Measurements from ENCODE around the gene GPBAR1.
"Not testable (repeated sequence)": the region's sequence is repeated elsewhere in the genome, so short reads cannot be mapped to it uniquely, and the experiment has no call there.

GPBAR1 gene

DNA sequence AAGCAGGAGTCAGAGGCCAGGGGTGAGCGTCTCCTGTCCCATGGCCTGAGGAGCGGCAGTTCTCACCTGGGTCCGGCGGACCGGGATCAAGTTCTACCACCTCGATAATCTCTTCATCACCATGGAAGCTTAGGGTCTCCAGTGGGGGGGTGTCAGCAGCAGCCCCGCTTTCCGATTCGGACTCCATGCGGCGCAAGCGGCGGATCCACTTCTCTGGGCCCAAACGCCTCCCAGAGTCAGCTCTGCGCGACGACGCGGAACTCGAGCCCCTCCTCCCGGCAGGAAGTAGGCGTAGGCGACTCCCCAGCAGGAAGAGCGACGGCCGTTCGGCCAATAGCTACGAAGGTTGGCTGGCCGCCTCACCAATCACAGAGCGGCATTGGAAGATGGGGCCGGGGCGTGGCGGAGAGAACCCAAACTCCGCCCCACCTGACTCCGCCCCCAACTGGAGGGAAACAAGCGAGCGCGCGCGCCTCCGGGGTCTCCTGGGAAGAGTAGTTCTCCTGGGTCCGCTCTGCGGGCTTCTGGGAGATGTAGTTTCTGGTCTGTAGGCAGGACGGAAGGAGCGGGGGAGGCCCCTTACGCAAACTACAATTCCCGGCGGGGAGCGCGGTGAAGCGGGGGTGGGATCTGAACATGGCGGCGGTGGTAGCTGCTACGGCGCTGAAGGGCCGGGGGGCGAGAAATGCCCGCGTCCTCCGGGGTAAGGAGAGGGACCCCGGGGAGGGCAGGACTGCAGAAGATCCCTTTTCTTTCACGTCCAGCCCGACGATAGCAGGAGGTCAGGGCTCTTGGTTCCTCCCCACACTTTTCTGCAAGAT is 9.3 kb downstream of the GPBAR1 start, which contains the start of the genes AAMP and PNKD:
Gene AAMP, minus strand, starts transcription at position 238 of the 821 bp plus-strand sequence. Its CDS starts 51 bp downstream, at position 187.
Gene PNKD, plus strand, starts transcription at position 620 of the 821 bp plus-strand sequence. Its CDS starts 17 bp downstream, at position 637.
- DNase-seq, result peak; percentile 100

DNA sequence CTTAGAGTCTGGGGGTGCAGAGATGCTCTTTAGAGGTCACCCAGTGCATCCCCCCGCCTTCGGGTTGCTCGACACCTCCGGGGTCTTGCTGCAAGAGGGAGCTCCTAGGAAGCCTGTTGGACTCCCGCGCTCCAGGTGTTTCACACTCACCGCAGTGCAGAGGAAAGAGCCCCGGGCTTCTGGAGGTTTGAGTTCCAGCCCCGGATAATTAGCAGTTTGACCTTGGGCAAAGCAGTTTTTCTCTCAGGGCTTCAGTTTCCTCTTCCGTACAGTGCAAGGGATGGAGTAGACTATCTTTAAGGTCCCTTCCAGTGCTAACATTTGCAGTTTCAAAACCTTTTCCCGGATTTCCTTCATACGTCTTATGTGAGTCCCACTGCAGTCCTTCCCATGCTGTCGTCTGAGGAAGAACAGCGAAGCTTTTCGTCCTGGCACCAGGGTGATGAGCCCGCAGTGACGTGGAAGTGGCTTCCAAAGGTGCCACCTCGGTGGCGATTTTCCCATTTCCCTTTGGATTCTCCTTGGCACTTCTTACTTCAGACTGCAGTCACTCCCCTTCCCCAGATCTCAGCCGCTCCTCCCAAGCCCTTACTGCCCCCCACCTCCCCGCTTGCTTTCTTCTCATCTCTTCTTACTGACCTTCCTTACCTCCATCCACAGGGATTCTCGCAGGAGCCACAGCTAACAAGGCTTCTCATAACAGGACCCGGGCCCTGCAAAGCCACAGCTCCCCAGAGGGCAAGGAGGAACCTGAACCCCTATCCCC is 10.1 kb downstream of the GPBAR1 start:
- peak; percentile 25 for DNase-seq

DNA sequence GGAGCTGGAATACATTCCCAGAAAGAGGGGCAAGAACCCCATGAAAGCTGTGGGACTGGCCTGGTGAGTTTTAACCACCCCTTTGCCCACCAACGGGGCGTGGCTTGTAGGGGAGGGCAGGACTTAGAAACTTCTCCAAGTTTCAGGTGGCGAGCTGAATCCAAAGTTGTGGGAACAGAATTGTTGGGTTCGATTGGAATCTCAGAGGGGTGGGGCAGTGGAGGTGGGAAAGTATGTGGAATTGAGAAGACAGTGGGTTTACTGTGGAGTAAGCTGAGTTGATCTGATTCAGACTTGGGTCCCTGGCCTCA is 10.6 kb downstream of the GPBAR1 start:
- no peak for DNase-seq

DNA sequence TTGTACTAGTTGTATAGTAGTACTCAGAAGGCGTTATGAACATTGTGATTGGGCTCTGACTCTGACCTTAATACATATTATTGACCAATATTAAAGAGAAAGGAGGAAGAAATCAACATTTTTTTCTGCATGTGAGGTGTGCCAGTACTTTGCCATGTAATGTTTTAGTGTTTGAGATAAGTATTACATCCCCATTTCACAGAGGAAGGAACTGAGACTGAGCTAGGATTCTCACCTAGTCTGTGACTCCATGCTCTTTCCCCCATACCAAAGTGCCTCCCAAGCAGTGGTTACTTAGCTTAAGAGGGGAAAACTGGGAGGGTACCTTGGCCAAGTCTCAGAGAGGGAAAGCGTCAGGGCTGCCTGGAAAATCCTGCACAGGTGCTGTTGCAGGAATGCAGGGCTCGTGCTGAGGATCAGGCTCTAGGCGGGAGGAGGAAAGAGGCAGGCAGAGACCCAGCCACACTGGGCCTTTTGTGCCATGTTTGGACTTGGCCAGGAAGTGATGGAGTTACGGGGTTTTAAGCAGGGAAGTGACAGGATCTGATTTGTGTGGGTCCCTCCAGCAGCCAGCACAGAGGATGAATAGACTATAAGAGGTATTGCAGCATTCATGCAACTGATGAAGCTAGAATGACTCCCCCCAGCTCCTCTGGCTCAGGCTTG is 11.2 kb downstream of the GPBAR1 start:
- DNase-seq, result no peak

DNA sequence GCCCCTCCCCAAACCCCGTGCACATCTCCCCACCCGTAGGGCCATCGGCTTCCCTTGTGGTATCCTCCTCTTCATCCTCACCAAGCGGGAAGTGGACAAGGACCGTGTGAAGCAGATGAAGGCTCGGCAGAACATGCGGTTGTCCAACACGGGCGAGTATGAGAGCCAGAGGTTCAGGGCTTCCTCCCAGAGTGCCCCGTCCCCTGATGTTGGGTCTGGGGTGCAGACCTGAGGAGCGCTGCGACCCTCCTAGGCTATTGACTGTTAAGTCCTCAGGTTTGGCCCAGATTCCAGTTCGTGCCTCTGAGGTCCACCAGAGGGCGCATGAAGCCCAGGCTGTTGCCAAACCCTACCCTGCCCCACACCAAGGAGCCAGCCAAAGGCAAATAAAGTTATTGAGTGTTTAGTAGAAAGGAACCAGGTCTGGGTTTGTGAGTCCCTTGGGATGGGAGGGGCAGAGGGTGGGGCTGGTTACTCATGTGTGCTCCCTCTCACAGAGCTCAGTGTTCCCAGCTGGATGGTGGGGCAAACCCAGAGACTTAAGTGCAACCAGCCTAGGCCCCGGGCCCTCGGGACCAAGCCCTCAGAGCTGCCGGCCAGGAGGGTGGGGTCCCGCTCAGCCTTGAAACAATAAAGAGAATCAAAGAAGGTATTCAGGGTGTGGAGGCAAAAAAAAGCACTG is 11.9 kb downstream of the GPBAR1 start:
- DNase-seq, result peak; percentile 73

DNA sequence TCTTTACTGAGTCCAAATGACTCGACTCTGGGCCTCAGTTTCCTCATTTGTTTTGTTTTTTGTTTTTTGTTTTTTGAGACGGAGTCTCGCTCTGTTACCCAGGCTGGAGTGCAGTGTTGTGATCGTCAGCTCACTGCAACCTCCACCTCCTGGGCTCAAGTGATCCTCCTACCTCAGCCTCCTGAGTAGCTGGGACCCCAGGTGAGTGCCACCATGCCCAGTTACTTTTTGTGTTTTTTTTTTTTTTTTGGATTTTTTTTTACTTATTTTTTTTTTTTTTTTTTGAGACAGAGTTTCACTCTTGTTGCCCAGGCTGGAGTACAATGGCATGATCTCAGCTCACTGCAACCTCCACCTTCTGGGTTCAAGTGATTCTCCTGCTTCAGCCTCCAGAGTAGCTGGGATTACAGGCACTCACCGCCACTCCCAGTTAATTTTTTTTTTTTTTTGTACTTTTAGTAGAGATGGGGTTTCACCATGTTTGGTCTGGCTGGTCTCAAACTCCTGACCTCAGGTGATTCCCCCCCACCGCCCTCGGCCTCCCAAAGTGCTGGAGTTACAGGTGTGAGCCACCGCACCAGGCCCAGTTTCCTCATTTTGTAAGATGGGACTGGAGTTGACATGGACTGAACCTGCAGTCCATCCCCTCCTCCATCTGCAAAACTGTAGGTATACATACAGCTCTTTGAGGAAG is 12.5 kb downstream of the GPBAR1 start:
- DNase-seq, result not testable (repeated sequence)

DNA sequence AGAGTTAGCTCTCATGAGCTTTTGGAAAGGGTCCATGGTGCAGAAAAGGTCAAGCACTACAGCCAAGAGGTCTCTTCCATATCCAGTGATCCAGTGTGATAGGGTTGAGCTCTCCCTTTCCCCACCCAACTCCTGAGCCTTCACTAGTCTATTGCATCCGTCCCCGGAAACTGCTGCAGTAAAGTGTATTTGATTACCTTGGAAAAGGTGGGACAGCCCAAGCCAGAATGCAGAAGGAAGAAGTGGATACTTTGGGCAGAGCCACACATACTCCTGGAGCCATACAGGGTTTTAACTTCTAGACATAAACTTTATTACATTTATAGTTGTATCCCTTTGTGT is 13.1 kb downstream of the GPBAR1 start:
- no peak for DNase-seq

DNA sequence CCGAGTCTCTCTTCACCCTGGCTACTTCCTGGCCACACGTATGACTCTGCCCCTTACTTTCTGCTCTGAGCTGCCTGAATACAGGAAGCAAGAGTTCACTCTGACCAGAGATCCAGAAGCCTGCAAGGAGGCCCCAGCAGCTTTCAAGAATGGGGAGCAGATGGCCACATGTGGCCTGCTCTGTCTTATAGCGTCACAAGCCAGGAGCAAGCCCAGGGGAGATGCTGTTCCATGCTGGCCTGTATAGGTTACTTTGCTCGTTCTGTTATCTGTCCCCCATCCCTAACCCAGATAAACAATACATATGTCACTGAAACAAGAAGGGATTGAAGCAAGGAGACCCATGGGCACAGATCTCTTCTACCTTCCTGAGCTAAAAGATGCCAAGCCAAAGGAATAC is 13.8 kb downstream of the GPBAR1 start:
- no peak for DNase-seq

DNA sequence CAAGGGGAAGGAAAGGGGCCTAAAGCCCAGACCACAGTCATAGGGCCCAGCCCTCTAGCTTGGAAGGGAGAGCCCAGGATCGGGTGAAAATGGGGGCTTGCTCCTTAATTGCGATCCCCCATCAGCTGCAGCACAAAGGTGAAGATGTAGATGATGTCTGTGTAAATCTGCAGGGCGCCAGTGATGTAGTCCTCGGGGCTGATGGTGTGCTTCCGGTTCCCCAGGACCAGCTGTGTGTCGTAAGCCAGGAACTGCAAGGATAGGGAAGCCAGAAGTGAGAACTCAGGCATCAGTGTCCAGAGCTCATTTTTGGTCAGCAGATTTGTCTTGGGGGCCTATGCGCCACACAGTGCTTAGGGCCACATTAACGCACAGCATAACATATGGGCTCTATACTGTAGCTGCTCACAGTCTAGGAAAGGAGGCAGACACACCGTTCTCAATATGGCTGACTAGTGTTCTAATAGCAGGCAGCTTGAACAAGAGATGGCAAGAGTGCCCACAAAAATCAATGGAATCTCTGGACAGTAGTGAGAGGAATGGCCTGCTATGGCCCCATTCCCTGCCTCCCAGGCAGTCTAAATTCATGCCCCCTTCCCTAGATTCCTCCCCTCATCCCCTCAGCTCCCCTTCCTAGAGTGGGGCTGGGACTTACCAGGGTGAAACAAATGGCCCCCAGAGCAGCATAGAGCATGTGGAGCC is 14.7 kb downstream of the GPBAR1 start:
- DNase-seq, result peak; percentile 59

DNA sequence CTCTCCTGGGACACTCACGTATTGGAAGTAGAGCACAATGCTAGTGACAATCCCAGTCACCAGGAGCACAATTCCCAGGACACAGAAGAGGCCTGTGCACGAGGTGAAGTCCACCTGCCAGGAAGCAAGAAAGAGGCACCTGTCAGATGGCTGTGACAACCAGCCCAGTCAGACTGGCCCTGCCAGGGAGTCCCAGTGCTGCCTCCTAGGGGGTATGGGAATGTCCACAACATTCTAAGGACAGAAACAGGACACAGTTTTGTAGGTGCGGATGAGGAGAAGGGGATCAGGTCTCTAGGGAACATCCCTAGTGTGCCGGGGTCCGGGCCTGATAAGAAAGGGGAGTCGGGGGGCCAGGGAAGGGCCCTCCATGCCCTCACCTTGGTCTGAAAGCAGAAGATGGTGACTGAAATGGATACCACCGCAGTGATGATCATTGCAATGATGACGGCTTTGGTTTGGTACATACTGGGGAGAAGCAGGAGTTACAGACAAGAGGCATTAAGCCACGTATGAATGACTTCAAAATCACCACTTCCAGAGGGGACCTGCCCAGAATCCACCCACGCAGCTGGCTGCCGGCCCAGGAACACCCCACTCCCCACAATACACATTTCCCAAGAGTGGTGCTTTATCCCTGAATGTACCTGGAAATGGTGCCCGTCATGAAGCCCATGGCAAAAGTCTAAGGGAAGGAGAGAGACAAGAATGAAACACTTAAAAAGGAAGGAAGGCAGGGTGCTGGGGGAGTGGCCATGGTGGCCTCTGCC is 16.4 kb downstream of the GPBAR1 start:
- DNase-seq, result no peak

DNA sequence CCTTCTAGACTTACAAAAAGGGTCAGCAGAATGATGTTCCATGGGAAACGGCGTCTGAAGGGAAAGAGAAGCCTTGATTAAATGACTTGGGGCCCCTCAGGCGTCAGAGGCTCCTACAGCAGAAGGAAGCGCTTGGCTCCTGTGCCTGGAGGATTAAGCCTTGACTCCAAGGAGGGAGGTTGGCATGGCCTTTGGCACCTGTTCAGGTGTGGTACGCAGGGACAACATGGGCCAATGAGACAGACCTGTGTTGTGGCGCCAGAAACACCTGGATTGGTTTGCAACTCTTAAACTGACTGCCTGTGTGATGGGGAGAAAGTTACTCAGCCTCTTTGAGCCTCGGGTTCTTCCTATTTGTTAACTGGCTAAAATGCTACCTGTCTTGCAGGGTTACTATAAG is 17.1 kb downstream of the GPBAR1 start:
- no peak for DNase-seq

DNA sequence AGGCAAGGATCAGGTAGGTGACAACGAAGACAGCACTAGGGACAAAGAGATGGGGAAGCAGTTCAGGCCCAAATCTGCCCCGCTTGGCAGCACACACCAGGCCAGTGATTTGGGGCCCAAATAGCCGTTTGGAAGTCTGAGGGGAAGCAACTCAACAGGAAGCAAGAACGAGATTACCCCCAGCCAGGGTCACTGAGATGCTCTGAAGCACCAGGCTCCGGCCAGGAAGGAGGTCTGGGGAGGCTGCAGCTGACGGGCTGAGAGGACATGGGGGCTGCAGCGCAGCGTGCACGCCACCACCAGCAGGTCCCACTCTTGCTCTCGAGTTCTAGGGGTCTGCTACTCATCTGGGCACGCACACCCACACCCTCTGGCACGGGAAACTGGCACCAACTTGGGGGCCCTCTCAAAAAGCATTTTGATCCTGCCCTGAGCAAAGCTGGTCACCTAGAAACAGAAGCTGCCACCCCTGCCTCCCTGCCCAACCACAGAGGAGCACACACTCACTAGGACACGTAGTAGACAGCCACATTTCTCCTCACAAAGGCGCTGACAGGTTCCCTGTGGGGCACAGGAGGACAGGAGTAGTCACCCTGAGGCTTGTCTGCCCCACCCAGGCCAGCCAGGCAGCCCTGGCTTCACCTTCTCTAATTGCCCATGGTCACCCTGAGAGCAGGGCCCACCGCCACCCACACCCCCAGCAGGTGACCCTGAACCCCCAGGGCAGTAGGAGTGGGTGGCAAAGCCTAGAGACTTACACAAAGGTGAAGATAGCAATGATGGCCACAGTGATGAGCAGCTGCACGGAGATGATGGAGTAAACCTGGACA is 17.9 kb downstream of the GPBAR1 start:
- no peak for DNase-seq

DNA sequence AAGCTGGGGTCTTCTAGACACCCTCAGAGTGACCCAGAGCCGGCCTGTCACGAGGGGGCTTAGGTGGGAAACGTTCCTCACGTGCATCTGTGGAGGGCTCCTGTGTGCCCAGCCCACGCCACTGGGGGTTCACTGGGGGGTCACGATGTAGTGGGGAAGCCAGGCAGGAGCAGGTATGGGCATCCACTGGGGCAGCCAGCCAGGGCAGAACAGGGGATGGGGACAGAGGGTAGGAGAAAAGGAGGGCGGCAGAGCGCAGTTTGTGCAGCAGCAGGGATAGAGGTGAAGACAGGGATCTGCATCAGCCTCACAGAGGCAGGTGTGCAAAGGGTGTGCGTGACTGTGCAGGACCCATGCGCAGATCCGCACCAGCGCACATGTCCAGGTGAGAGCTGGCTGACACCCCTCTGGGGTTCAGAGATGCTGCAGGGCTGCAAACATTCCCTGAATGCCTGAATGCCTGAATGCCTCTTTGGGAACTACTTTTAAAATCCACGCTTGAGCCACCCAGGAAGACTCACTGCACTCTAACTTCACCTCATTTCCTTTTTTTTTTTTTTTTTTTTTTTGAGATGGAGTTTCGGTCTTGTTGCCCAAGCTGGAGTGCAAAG is 19.6 kb downstream of the GPBAR1 start:
- no peak for DNase-seq

DNA sequence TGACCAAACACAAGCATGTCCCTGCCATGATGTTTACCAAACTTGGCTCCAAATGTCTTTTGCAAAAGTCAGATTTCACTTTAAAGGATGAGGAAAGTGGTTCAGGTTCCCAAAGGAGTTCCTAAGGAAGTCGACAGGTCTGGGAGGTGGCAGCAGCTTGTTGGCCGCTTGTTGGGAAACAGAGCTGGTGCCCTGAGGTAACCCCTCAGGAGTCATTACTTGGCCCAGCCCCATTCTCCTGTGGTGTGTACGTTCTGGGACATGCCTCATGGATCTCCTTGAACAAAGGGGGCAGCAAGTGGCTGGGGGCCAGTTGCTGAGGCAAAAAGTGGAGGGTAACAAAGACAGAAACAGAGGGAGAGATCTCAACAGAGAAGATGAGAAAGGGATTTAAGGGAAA is 20.6 kb downstream of the GPBAR1 start:
- DNase-seq, result no peak

DNA sequence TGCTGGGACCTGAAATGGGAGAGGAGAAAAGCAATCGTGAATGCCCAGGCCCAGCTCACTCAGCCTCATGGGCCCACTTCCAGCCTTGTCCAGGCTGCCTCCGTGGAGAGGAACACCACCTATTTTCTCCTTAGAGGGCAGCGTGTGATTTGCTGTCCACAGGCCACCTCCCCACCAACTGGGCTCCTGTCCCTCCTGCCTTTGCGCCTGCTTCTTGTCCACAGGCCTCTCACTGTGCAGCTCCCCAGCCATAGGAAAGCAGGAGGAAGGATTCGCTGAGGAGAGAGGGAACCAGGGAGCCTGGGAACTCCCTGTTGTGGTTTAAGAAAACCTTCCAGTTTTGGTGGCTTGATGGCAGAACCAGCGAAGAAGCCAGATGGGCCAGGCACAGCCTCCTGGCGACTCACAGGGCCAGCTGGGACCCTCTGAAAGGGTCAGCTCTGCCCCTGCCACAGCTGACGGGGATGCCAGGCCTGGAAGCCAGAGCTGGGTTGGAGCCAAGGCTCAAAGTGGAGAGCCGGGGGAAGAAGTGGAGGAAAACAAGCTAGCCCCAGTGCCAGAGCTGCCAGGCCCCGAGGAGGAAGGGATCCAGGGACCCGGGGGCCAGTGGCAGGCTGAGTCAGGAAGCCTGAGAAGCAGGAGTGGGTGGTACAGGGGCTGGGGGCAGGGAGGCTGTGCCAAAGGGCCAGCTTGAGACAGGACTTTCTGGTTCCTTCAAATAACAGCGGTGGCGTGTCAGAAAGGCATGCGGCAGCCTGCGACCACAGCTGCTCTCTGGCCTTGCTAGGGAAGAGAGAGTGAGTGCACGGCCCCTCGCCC is 21.6 kb downstream of the GPBAR1 start:
- DNase-seq, result peak; percentile 34

DNA sequence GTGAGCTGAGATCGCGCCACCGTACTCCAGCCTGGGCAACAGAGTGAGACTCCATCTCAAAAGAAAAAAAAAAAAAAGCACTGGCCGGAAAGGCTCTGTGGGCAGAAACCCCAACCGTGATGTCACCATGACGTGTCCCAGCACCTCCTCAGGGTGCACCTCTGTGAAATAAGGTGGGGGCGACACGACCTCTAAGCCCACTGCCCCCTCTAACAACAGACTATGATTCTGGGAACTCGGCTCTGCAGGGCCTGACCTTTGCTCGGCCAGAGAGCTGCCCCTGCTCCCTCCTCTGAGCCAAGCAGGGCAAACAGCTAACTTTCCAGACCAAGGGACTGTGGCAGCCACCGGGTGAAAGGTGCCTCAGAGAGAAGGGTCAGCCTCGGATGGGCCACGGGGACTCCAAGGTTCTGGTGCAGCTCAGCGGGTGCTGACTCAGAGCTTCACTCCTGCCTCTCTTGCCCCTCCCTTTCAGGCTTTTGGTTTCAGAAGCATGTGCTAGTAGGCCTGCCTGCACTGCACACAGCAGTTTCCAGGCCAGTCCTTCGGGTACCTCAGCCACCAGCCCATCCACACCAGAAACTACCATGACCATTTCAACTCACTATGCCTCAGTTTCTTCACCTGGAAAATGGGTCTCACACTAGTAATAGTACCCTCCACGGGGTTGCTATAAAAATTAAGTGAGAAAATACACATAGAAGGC is 23.4 kb downstream of the GPBAR1 start:
- peak; percentile 70 for DNase-seq

DNA sequence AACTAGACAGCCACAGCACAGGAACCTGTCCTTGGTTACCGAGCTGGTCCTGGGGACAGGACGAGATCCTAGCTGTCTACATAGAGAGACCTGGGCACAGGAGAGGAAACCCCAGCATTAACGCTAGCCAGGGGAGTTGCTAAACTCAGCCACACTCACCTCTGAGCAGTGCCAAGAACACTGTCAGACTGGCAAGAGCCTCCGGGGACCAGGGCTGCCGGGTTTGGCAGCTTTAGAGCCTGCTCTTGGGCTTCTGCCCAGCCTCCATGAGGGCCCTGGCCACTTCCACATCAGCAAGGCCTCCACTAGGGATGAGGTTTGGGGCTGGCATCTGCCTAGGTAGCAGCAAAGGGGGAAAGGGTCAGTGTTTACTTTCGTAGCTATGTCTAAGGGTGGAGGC is 24.8 kb downstream of the GPBAR1 start:
- DNase-seq, result no peak
